Cardiac muscle cell (in vitro differentiated cells and primary cell): ENCODE data around the gene DLX6. TPM values are rescaled to one million over a fixed set of nuclear protein-coding genes. Genes with fewer than 3 reads are reported as not detected.

Experiments used
- DNase-seq, 2 donors: peaks; one replicate each; pipeline versions ENCODE4 v3.0.0 to v3.0.0-alpha.2; 2010 to 2017; ENCODE audit warnings: low read depth in 1 of 2, low spot score in 1 of 2
- H3K27ac ChIP-seq: fragments of 200-600 bp; sonication (generic); 2 replicates; pipeline ENCODE4 v1.5.1; 2016
- H3K27me3 ChIP-seq: fragments of 200-600 bp; sonication (generic); 2 replicates; pipeline ENCODE4 v1.6.0; 2016; ENCODE audit warnings: control low read depth
- H3K36me3 ChIP-seq: fragments of 200-600 bp; sonication (generic); 2 replicates; pipeline ENCODE4 v1.5.1; 2016; ENCODE audit warnings: control low read depth
- H3K4me1 ChIP-seq: fragments of 200-600 bp; sonication (generic); 2 replicates; pipeline ENCODE4 v1.8.1; 2017; ENCODE audit warnings: low read depth, mild to moderate bottlenecking, mixed run types
- H3K4me3 ChIP-seq: fragments of 200-600 bp; sonication (generic); 2 replicates; pipeline ENCODE4 v1.5.1; 2016; ENCODE audit warnings: mild to moderate bottlenecking
- H3K9me3 ChIP-seq: fragments of 200-600 bp; sonication (generic); 2 replicates; pipeline ENCODE4 v1.5.1; 2017; ENCODE audit warnings: low read depth, mild to moderate bottlenecking, control low read depth
- CTCF ChIP-seq: IDR thresholded peaks from 2 replicates; pipeline ENCODE4 v1.5.1; 2012; ENCODE audit warnings: low read depth, mild to moderate bottlenecking, low read length
- polyA plus RNA-seq: library from polyadenylated mRNA; unstranded; fragments of >200 nt; fragmentation: Nextera tagmentation; extraction: Ambion mirVana; gene quantifications from 2 replicates; pipeline ENCODE4 v1.2.1, GENCODE V29; 2016
- total RNA-seq: library from RNA; depleted of rRNA; stranded (reverse); fragments of >200 nt; gene quantifications from 2 replicates; pipeline ENCODE4 v1.2.3, GENCODE V29; 2016

Gene DLX6
- total and polyA plus RNA-seq, 2 experiments from 2014 or later: not detected

GRCh38 chr7:97009753-97010732 is 4.7 kb downstream of the DLX6 start:
- H3K27me3 ChIP-seq: peaks cover 100% of the 10 kb centered on the region
- no peak overlapping the region for H3K27ac ChIP-seq
- H3K4me1 ChIP-seq: no peaks in the 10 kb centered on the region
- no peaks in the 10 kb centered on the region for H3K36me3 ChIP-seq
- no peak for DNase-seq
- H3K4me3 ChIP-seq: no peak overlapping the region
- no peak for TF ChIP-seq CTCF
- H3K9me3 ChIP-seq: no peaks in the 10 kb centered on the region

- no peak overlapping the region for H3K27ac ChIP-seq
- H3K27me3 ChIP-seq: peaks cover 100% of the 10 kb centered on the region
- H3K9me3 ChIP-seq: no peaks in the 10 kb centered on the region
- no peaks in the 10 kb centered on the region for H3K4me1 ChIP-seq
- no peak for DNase-seq
- no peak for TF ChIP-seq CTCF
- no peak overlapping the region for H3K4me3 ChIP-seq
- no peaks in the 10 kb centered on the region for H3K36me3 ChIP-seq
Measured at GRCh38 chr7:97011104-97011503, 5.8 kb downstream of the DLX6 start.

GRCh38 chr7:97011536-97012364 is 6.4 kb downstream of the DLX6 start:
- Histone ChIP-seq H3K27me3 (peaks cover 100% of the 10 kb centered on the region), H3K36me3 (no peaks in the 10 kb centered on the region), H3K27ac (no peak overlapping the region), H3K9me3 (no peaks in the 10 kb centered on the region), H3K4me3 (no peak overlapping the region), H3K4me1 (no peaks in the 10 kb centered on the region)
- no peak for DNase-seq
- no peak for TF ChIP-seq CTCF

GRCh38 chr7:97012365-97013133 is 7.2 kb downstream of the DLX6 start:
- no peak for DNase-seq
- H3K4me3 ChIP-seq: no peak overlapping the region
- peaks cover 100% of the 10 kb centered on the region for H3K27me3 ChIP-seq
- H3K9me3 ChIP-seq: no peaks in the 10 kb centered on the region
- no peak for TF ChIP-seq CTCF
- H3K36me3 ChIP-seq: no peaks in the 10 kb centered on the region
- no peak overlapping the region for H3K27ac ChIP-seq
- H3K4me1 ChIP-seq: no peaks in the 10 kb centered on the region

GRCh38 chr7:97013134-97013844 is 7.9 kb downstream of the DLX6 start:
- Histone ChIP-seq H3K36me3 (no peaks in the 10 kb centered on the region), H3K4me1 (no peaks in the 10 kb centered on the region), H3K9me3 (no peaks in the 10 kb centered on the region), H3K27me3 (peaks cover 100% of the 10 kb centered on the region), H3K4me3 (no peak overlapping the region), H3K27ac (no peak overlapping the region)
- no peak for DNase-seq
- no peak for TF ChIP-seq CTCF
